ENCODE results near the gene NMRK2.

DNA sequence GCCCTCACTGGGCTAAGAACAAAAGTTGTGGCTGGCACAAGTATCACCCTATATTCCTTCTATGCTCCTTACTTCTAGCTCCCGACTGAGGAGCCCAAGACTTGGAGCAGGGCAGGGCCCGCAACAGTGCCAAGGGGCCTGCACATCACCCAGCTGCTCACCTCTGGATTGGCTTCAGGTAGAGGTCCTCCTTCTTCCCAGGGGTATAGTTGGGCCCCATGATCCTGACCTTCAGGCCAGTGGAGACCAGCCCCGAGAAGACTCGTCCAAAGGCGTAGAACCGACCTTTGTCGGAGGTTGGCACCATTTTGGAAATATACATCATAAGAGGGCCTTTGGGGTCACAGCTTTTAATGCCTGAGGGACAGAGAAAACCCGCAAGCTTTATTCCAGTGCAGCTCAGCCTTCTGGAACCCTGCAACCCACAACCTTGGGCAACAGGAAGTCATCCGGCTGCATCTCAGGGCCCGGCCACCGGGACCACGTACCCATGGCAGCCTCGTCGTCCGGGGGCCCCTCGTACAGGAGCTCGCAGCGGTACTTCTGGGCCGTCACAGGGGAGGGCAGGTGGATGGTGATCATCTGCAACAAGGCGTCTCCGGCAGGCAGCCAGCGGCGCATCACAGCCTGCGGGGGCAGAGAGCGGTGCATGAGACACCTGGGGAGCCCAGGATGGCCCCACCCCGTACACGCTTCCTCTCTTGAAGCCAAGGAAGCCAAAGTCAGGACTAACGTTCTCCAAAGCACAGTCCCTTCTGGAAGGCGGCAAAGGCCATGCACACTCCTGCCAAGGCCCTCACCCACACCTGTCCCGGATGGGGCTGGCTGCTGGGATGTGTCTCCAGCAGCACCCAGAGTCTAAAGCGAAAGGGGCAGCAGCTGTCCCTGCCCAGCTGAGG, 47.7 kb downstream of the NMRK2 start:
- no peak for TF ChIP-seq POLR2A (IDR thresholded peaks at IDR 0.05)
- TF ChIP-seq, protein P1, sequence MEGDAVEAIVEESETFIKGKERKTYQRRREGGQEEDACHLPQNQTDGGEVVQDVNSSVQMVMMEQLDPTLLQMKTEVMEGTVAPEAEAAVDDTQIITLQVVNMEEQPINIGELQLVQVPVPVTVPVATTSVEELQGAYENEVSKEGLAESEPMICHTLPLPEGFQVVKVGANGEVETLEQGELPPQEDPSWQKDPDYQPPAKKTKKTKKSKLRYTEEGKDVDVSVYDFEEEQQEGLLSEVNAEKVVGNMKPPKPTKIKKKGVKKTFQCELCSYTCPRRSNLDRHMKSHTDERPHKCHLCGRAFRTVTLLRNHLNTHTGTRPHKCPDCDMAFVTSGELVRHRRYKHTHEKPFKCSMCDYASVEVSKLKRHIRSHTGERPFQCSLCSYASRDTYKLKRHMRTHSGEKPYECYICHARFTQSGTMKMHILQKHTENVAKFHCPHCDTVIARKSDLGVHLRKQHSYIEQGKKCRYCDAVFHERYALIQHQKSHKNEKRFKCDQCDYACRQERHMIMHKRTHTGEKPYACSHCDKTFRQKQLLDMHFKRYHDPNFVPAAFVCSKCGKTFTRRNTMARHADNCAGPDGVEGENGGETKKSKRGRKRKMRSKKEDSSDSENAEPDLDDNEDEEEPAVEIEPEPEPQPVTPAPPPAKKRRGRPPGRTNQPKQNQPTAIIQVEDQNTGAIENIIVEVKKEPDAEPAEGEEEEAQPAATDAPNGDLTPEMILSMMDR (IDR thresholded peaks at IDR 0.05): no peak

Data from uterus (tissue), 2 donors.